ENCODE data around the gene SMAD1.
A peak's percentile ranks its signal among the peaks of the same experiment; 100 is the strongest.

The SMAD1 gene

DNA sequence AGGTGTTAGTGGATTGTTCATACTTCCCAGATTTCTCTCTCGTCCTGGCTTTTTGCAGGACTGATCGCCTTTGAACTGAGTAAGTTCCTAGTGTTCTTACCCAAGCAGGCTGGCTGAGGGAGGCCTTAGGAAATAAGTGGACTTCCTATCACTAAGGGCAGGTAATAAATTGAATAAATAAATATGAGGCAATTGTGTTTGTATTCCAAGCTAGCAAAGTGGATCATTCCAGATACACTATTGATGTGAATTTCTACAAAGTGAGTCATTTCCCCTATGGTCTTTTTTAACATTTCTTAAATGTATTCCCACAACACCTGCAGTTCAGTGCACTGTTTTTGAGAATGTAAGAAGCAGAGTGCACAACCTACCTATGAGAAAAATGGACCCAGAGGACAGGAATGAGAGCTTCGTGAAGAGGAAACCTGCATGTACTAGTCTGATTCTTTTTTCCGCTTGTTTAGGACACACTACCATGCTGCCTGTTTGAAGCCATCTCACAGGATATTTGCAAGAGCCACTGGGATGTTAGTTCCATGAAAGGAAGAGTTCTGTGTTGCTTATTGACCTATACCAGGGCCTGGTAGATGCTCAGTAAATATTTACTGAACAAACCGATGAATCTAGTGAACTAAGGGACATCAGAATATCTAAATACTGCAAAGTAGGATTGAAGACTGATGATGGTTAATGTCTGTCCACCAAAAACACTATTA lies 29.0 kb upstream of the SMAD1 start:
- no peak overlapping the region for H3K4me3 ChIP-seq (ENCODE audit: low read depth, low read length)
- no peak for DNase-seq (ENCODE audit: low read depth)
- TF ChIP-seq POLR2A (IDR thresholded peaks at IDR 0.05; ENCODE audit: extremely low read depth, insufficient read length) (no peak), MYC (IDR thresholded peaks at IDR 0.05; ENCODE audit: low read depth, low read length) (no peak)
- TF ChIP-seq, protein P1, sequence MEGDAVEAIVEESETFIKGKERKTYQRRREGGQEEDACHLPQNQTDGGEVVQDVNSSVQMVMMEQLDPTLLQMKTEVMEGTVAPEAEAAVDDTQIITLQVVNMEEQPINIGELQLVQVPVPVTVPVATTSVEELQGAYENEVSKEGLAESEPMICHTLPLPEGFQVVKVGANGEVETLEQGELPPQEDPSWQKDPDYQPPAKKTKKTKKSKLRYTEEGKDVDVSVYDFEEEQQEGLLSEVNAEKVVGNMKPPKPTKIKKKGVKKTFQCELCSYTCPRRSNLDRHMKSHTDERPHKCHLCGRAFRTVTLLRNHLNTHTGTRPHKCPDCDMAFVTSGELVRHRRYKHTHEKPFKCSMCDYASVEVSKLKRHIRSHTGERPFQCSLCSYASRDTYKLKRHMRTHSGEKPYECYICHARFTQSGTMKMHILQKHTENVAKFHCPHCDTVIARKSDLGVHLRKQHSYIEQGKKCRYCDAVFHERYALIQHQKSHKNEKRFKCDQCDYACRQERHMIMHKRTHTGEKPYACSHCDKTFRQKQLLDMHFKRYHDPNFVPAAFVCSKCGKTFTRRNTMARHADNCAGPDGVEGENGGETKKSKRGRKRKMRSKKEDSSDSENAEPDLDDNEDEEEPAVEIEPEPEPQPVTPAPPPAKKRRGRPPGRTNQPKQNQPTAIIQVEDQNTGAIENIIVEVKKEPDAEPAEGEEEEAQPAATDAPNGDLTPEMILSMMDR (IDR thresholded peaks at IDR 0.05; ENCODE audit: low read depth, low read length), result no peak
- TF ChIP-seq, protein P2, sequence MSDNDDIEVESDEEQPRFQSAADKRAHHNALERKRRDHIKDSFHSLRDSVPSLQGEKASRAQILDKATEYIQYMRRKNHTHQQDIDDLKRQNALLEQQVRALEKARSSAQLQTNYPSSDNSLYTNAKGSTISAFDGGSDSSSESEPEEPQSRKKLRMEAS (IDR thresholded peaks at IDR 0.05; ENCODE audit: low read depth, low read length), result no peak

DNA sequence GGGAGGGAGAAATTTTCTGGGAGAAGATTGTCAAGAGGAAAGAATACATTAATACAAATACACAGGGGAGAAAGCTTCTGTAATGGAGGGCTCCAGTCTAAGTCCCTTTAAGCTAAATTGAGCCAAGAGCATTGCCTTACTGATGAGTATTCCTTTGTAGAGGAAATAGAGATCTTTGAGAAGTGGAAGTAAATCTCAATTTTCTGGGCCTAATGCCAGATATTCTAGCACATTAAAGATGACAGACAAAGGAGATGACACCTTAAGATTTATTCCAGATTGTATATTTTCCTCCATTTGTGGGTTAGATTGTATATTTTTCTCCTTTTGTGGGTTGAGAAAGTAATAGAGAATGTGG lies 28.5 kb upstream of the SMAD1 start:
- TF ChIP-seq POLR2A (IDR thresholded peaks at IDR 0.05; ENCODE audit: extremely low read depth, insufficient read length) (no peak), MYC (IDR thresholded peaks at IDR 0.05; ENCODE audit: low read depth, low read length) (no peak)
- TF ChIP-seq, protein P1 (IDR thresholded peaks at IDR 0.05; ENCODE audit: low read depth, low read length), result no peak
- TF ChIP-seq, protein P2 (IDR thresholded peaks at IDR 0.05; ENCODE audit: low read depth, low read length), result no peak

DNA sequence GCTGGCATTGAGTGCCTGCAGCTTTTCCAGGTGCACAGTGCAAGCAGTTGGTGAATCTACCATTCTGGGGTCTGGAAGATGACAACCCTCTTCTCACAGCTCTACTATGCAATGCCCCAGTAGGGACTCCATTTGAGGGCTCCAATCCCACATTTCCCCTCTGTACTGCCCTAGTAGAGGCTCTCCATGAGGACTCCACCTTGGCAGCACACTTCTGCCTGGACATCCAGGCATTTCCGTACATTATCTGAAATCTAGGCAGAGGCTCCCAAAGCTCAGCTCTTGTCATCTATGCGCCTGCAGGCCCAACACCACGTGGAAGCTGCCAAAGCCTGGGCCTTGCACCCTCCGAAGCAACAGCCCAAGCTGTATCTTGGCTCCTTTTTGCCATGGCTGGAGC lies 8.4 kb upstream of the SMAD1 start:
- no peak overlapping the region for H3K4me3 ChIP-seq (ENCODE audit: low read depth, low read length)
- no peak for TF ChIP-seq MYC (IDR thresholded peaks at IDR 0.05; ENCODE audit: low read depth, low read length)
- TF ChIP-seq, protein P2 (IDR thresholded peaks at IDR 0.05; ENCODE audit: low read depth, low read length), result no peak
- no peak for TF ChIP-seq POLR2A (IDR thresholded peaks at IDR 0.05; ENCODE audit: extremely low read depth, insufficient read length)
- no peak for DNase-seq (ENCODE audit: low read depth)

More for the DNA sequence above, 28.5 kb upstream of the SMAD1 start:
- no peak overlapping the region for H3K4me3 ChIP-seq (ENCODE audit: low read depth, low read length)
- no peak for DNase-seq (ENCODE audit: low read depth)

DNA sequence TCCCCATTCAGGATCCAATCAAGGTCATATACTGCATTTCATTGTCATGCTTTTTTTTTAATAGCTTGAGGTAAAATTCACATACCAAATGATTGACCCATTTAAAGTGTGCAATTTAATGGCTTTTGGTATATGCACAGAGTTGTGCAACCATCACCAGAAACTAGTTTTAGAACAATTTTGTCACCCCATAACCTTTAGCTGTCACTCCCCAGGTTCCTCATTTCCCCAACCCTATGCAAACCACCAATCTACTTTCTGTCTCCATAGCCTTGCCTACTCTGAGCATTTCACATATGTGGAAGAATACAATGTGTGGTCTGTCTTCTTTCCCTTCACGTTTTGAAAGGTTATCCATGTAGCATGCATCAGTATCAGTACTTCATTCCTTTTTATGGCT lies 1.4 kb upstream of the SMAD1 start:
- peak; percentile 37 for DNase-seq (ENCODE audit: low read depth)
- no peak overlapping the region for H3K4me3 ChIP-seq (ENCODE audit: low read depth, low read length)
- TF ChIP-seq, protein P2 (IDR thresholded peaks at IDR 0.05; ENCODE audit: low read depth, low read length), result no peak
- TF ChIP-seq, protein P1 (IDR thresholded peaks at IDR 0.05; ENCODE audit: low read depth, low read length), result no peak
- no peak for TF ChIP-seq MYC (IDR thresholded peaks at IDR 0.05; ENCODE audit: low read depth, low read length)
- no peak for TF ChIP-seq POLR2A (IDR thresholded peaks at IDR 0.05; ENCODE audit: extremely low read depth, insufficient read length)

DNA sequence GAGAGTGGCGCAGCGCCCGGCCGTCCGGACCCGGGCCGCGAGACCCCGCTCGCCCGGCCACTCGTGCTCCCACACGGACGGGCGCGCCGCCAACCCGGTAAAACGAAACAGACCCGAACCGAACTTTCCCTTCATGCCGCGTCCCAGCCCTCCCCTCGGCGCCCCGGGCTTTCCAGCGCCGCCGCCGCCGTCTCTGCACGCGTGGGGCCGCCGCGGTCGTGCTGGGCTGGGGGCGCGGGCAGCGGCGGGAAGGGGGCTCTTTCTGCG lies 222 bp downstream of the SMAD1 start:
- TF ChIP-seq, protein P1 (IDR thresholded peaks at IDR 0.05; ENCODE audit: low read depth, low read length), result no peak
- TF ChIP-seq, protein P2 (IDR thresholded peaks at IDR 0.05; ENCODE audit: low read depth, low read length), result no peak
- TF ChIP-seq MYC (IDR thresholded peaks at IDR 0.05; ENCODE audit: low read depth, low read length) (no peak), POLR2A (IDR thresholded peaks at IDR 0.05; ENCODE audit: extremely low read depth, insufficient read length) (no peak)
- no peak overlapping the region for H3K4me3 ChIP-seq (ENCODE audit: low read depth, low read length)

DNA sequence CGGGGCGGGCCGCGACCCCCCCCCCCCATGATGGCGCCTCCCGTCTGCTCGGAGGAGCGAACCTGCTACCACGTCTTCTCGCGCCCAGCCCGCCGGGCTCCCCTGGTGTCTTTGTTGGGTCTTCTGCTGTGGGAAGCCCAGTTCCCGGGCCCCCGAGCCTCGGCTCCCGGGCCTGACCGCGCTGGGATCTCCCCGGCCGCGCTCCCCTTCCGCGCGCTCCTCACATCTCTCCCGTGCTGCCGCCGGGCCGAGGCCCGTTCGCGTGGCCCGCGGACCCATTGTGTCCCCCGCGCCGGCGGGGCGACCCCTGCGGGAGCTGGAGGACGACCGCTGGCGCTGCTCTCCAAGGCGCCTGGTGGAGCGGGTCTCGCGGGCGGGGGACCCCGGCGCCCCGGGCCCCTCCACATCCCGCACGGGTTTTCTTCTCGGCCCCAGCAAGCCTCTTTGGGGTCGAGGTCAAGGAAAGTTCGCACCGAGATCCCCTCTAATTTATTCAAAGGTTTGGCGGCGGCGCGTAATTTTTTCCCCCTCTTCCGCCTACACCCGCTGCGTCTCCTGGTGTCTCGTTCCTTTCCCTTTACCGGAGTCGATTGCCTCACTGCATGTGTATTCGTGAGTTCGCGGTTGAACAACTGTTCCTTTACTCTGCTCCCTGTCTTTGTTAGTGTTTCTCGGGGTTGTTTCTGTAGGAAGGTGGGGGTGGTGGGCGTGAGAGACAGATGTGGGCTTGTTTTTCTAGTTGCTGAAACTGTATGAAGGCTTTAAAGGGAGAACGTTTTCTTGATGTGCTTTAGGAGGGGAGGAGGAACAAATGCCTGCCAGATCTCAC lies 770 bp downstream of the SMAD1 start:
- DNase-seq (ENCODE audit: low read depth), result peak; percentile 8
- H3K4me3 ChIP-seq (ENCODE audit: low read depth, low read length), result no peak overlapping the region
- TF ChIP-seq MYC (IDR thresholded peaks at IDR 0.05; ENCODE audit: low read depth, low read length), result no peak
- TF ChIP-seq, protein P1 (IDR thresholded peaks at IDR 0.05; ENCODE audit: low read depth, low read length), result no peak

More for the DNA sequence above, 222 bp downstream of the SMAD1 start:
- no peak for DNase-seq (ENCODE audit: low read depth)
